Measurements from ENCODE around the gene CERS6.

GRCh38 chr2:168654705-168655104 is 198.6 kb downstream of the CERS6 start:
- TF ChIP-seq EZH2phosphoT487 (IDR thresholded peaks at IDR 0.05; ENCODE audit: insufficient read depth, low read depth) (no peak), EZH2 (IDR thresholded peaks at IDR 0.05; ENCODE audit: insufficient read depth, poor library complexity, severe bottlenecking) (no peak)
